Measurements from ENCODE around the gene EEF1A2. TPM values are rescaled to one million over a fixed set of nuclear protein-coding genes. Genes with fewer than 3 reads are reported as not detected.

EEF1A2 gene
- total and polyA plus RNA-seq, 2 donors from 2014 or later = 1.5 to 18.1 TPM

GRCh38 chr20:63440366-63440955 is 58.4 kb downstream of the EEF1A2 start:
- H3K9ac ChIP-seq (ENCODE audit: low read length in 3 of 3) = no peak overlapping the region
- peaks cover 0 to 2% (median 0%) of the 10 kb centered on the region in 3 donors for H3K9me3 ChIP-seq (ENCODE audit: control insufficient read depth in 2 of 3, insufficient read depth in 1 of 3, low read length in 3 of 3)
- H3K27ac ChIP-seq (ENCODE audit: low read depth in 2 of 2, low read length in 2 of 2) = no peak overlapping the region
- no peaks in the 10 kb centered on the region for H3K4me1 ChIP-seq (ENCODE audit: control insufficient read depth in 2 of 3, insufficient read depth in 2 of 3, low read depth in 1 of 3, low read length in 3 of 3)
- TF ChIP-seq, protein P1, sequence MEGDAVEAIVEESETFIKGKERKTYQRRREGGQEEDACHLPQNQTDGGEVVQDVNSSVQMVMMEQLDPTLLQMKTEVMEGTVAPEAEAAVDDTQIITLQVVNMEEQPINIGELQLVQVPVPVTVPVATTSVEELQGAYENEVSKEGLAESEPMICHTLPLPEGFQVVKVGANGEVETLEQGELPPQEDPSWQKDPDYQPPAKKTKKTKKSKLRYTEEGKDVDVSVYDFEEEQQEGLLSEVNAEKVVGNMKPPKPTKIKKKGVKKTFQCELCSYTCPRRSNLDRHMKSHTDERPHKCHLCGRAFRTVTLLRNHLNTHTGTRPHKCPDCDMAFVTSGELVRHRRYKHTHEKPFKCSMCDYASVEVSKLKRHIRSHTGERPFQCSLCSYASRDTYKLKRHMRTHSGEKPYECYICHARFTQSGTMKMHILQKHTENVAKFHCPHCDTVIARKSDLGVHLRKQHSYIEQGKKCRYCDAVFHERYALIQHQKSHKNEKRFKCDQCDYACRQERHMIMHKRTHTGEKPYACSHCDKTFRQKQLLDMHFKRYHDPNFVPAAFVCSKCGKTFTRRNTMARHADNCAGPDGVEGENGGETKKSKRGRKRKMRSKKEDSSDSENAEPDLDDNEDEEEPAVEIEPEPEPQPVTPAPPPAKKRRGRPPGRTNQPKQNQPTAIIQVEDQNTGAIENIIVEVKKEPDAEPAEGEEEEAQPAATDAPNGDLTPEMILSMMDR (IDR thresholded peaks at IDR 0.05; ENCODE audit: borderline replicate concordance, extremely low read depth, insufficient read depth) = no peak
- DNase-seq = no peak
- no peak overlapping the region for H3K4me3 ChIP-seq (ENCODE audit: low read length in 3 of 3)
- FAIRE-seq = no peak
- intact Hi-C loops (cut with DNase I) = no loop called here
- H3K27me3 ChIP-seq (ENCODE audit: control insufficient read depth, insufficient read depth, low read length) = no peaks in the 10 kb centered on the region
- no peaks in the 10 kb centered on the region for H3K36me3 ChIP-seq (ENCODE audit: control insufficient read depth in 2 of 3, insufficient read depth in 3 of 3, low read length in 3 of 3)

- FAIRE-seq (no peak), DNase-seq (no peak)
- H3K9me3 ChIP-seq (ENCODE audit: control insufficient read depth in 2 of 3, insufficient read depth in 1 of 3, low read length in 3 of 3) = peaks cover 0 to 2% (median 0%) of the 10 kb centered on the region in 3 donors
- no peaks in the 10 kb centered on the region for H3K4me1 ChIP-seq (ENCODE audit: control insufficient read depth in 2 of 3, insufficient read depth in 2 of 3, low read depth in 1 of 3, low read length in 3 of 3)
- no peak overlapping the region for H3K4me3 ChIP-seq (ENCODE audit: low read length in 3 of 3)
- H3K27ac ChIP-seq (ENCODE audit: low read depth in 2 of 2, low read length in 2 of 2) = no peak overlapping the region
- H3K36me3 ChIP-seq (ENCODE audit: control insufficient read depth in 2 of 3, insufficient read depth in 3 of 3, low read length in 3 of 3) = no peaks in the 10 kb centered on the region
- intact Hi-C loops (cut with DNase I) = no loop called here
- TF ChIP-seq, protein P1 (IDR thresholded peaks at IDR 0.05; ENCODE audit: borderline replicate concordance, extremely low read depth, insufficient read depth) = no peak
- H3K9ac ChIP-seq (ENCODE audit: low read length in 3 of 3) = no peak overlapping the region
- H3K27me3 ChIP-seq (ENCODE audit: control insufficient read depth, insufficient read depth, low read length) = no peaks in the 10 kb centered on the region
These were observed 59.0 kb downstream of the EEF1A2 start for GRCh38 chr20:63439866-63440265.

GRCh38 chr20:63438121-63438520 is 60.8 kb downstream of the EEF1A2 start:
- H3K9me3 ChIP-seq (ENCODE audit: control insufficient read depth in 2 of 3, insufficient read depth in 1 of 3, low read length in 3 of 3) = peaks cover 0 to under 1% (median 0%) of the 10 kb centered on the region in 3 donors
- H3K9ac ChIP-seq (ENCODE audit: low read length in 3 of 3) = no peak overlapping the region
- no peak for FAIRE-seq
- no peaks in the 10 kb centered on the region for H3K36me3 ChIP-seq (ENCODE audit: control insufficient read depth in 2 of 3, insufficient read depth in 3 of 3, low read length in 3 of 3)
- intact Hi-C loops (cut with DNase I) = no loop called here
- no peak overlapping the region for H3K27ac ChIP-seq (ENCODE audit: low read depth in 2 of 2, low read length in 2 of 2)
- no peaks in the 10 kb centered on the region for H3K27me3 ChIP-seq (ENCODE audit: control insufficient read depth, insufficient read depth, low read length)
- H3K4me3 ChIP-seq (ENCODE audit: low read length in 3 of 3) = no peak overlapping the region
- no peak for DNase-seq
- TF ChIP-seq, protein P1 (IDR thresholded peaks at IDR 0.05; ENCODE audit: borderline replicate concordance, extremely low read depth, insufficient read depth) = no peak
- H3K4me1 ChIP-seq (ENCODE audit: control insufficient read depth in 2 of 3, insufficient read depth in 2 of 3, low read depth in 1 of 3, low read length in 3 of 3) = no peaks in the 10 kb centered on the region

Other genes with a start within 250 kb of the EEF1A2 start
- gene NKAIN4, start 244.6 kb downstream of the EEF1A2 start, total RNA-seq = 29.7 TPM
- 107 TPM for gene NKAIN4, start 244.6 kb downstream of the EEF1A2 start, polyA plus RNA-seq (ENCODE audit: insufficient read depth, low read depth, low replicate concordance)
- 84.3 TPM for gene ARFGAP1, start 226.3 kb downstream of the EEF1A2 start, total RNA-seq
- gene ARFGAP1, start 226.3 kb downstream of the EEF1A2 start, polyA plus RNA-seq (ENCODE audit: insufficient read depth, low read depth, low replicate concordance) = 40.4 TPM
- gene COL20A1, start 205.9 kb downstream of the EEF1A2 start, total RNA-seq = not detected
- gene COL20A1, start 205.9 kb downstream of the EEF1A2 start, polyA plus RNA-seq (ENCODE audit: insufficient read depth, low read depth, low replicate concordance) = 0.58 TPM
- gene CHRNA4, start 137.7 kb downstream of the EEF1A2 start, total RNA-seq = 0.44 TPM
- 0.67 TPM for gene CHRNA4, start 137.7 kb downstream of the EEF1A2 start, polyA plus RNA-seq (ENCODE audit: insufficient read depth, low read depth, low replicate concordance)
- 2.2 TPM for gene KCNQ2, start 26.4 kb downstream of the EEF1A2 start, total RNA-seq
- gene KCNQ2, start 26.4 kb downstream of the EEF1A2 start, polyA plus RNA-seq (ENCODE audit: insufficient read depth, low read depth, low replicate concordance) = not detected
- gene PPDPF, start 21.7 kb upstream of the EEF1A2 start, total RNA-seq = 578 TPM
- 961 TPM for gene PPDPF, start 21.7 kb upstream of the EEF1A2 start, polyA plus RNA-seq (ENCODE audit: insufficient read depth, low read depth, low replicate concordance)
- gene PTK6, start 38.3 kb upstream of the EEF1A2 start, total RNA-seq = 1.1 TPM
- 0.26 TPM for gene PTK6, start 38.3 kb upstream of the EEF1A2 start, polyA plus RNA-seq (ENCODE audit: insufficient read depth, low read depth, low replicate concordance)
- 0.38 TPM for gene SRMS, start 48.7 kb upstream of the EEF1A2 start, total RNA-seq
- gene SRMS, start 48.7 kb upstream of the EEF1A2 start, polyA plus RNA-seq (ENCODE audit: insufficient read depth, low read depth, low replicate concordance) = not detected
- 1.6 TPM for gene FNDC11, start 55.1 kb upstream of the EEF1A2 start, total RNA-seq
- 0.47 TPM for gene FNDC11, start 55.1 kb upstream of the EEF1A2 start, polyA plus RNA-seq (ENCODE audit: insufficient read depth, low read depth, low replicate concordance)
- 40.7 TPM for gene HELZ2, start 75.2 kb upstream of the EEF1A2 start, total RNA-seq
- gene HELZ2, start 75.2 kb upstream of the EEF1A2 start, polyA plus RNA-seq (ENCODE audit: insufficient read depth, low read depth, low replicate concordance) = 3.2 TPM
- gene GMEB2, start 128.0 kb upstream of the EEF1A2 start, total RNA-seq = 13.4 TPM
- gene GMEB2, start 128.0 kb upstream of the EEF1A2 start, polyA plus RNA-seq (ENCODE audit: insufficient read depth, low read depth, low replicate concordance) = 6.1 TPM
- 84.9 TPM for gene STMN3, start 154.3 kb upstream of the EEF1A2 start, total RNA-seq
- gene STMN3, start 154.3 kb upstream of the EEF1A2 start, polyA plus RNA-seq (ENCODE audit: insufficient read depth, low read depth, low replicate concordance) = 20.6 TPM
- gene RTEL1, start 159.2 kb upstream of the EEF1A2 start, total RNA-seq = 37.7 TPM
- gene RTEL1, start 159.2 kb upstream of the EEF1A2 start, polyA plus RNA-seq (ENCODE audit: insufficient read depth, low read depth, low replicate concordance) = 5.3 TPM
- 64.5 TPM for gene TNFRSF6B, start 197.6 kb upstream of the EEF1A2 start, total RNA-seq
- 2.4 TPM for gene TNFRSF6B, start 197.6 kb upstream of the EEF1A2 start, polyA plus RNA-seq (ENCODE audit: insufficient read depth, low read depth, low replicate concordance)
- gene ARFRP1, start 208.9 kb upstream of the EEF1A2 start, total RNA-seq = 71.2 TPM
- gene ARFRP1, start 208.9 kb upstream of the EEF1A2 start, polyA plus RNA-seq (ENCODE audit: insufficient read depth, low read depth, low replicate concordance) = 60.6 TPM
- gene ZGPAT, start 209.0 kb upstream of the EEF1A2 start, total RNA-seq = 30.5 TPM
- gene ZGPAT, start 209.0 kb upstream of the EEF1A2 start, polyA plus RNA-seq (ENCODE audit: insufficient read depth, low read depth, low replicate concordance) = 39.6 TPM
- 12.1 TPM for gene LIME1, start 237.6 kb upstream of the EEF1A2 start, total RNA-seq
- 114 TPM for gene LIME1, start 237.6 kb upstream of the EEF1A2 start, polyA plus RNA-seq (ENCODE audit: insufficient read depth, low read depth, low replicate concordance)
- 154 TPM for gene SLC2A4RG, start 240.7 kb upstream of the EEF1A2 start, total RNA-seq
- gene SLC2A4RG, start 240.7 kb upstream of the EEF1A2 start, polyA plus RNA-seq (ENCODE audit: insufficient read depth, low read depth, low replicate concordance) = 171 TPM

Measured in kidney (tissue), 14 donors.